SJCRH30 (cell line): ENCODE measurements around the gene CYB5B. TPM values are rescaled to one million over a fixed set of nuclear protein-coding genes. Genes with fewer than 3 reads are reported as not detected.
A peak's percentile ranks its signal among the peaks of the same experiment; 100 is the strongest.

Source experiments
- DNase-seq, 2 experiments: peaks; one replicate each; pipeline ENCODE4 v3.0.0-alpha.2; 2015 to 2020
- H3K27ac ChIP-seq: fragments of 250-450 bp; sonication (Bioruptor Pico); 2 replicates; pipeline ENCODE4 v1.5.1; 2020; ENCODE audit warnings: mild to moderate bottlenecking, moderate library complexity
- H3K27me3 ChIP-seq: fragments of 250-450 bp; sonication (Bioruptor Pico); 2 replicates; pipeline ENCODE4 v1.5.1; 2020; ENCODE audit warnings: mild to moderate bottlenecking, moderate library complexity
- H3K36me3 ChIP-seq: fragments of 250-450 bp; sonication (Bioruptor Pico); 2 replicates; pipeline ENCODE4 v1.5.1; 2020; ENCODE audit warnings: mild to moderate bottlenecking, moderate library complexity
- H3K4me1 ChIP-seq: fragments of 250-450 bp; sonication (Bioruptor Pico); 2 replicates; pipeline ENCODE4 v1.5.1; 2020; ENCODE audit warnings: mild to moderate bottlenecking, moderate library complexity
- H3K4me3 ChIP-seq: fragments of 250-450 bp; sonication (Bioruptor Pico); 2 replicates; pipeline ENCODE4 v1.5.1; 2020; ENCODE audit warnings: mild to moderate bottlenecking, moderate library complexity
- H3K9me3 ChIP-seq: fragments of 250-450 bp; sonication (Bioruptor Pico); replicated peaks from 2 replicates; pipeline ENCODE4 v1.5.1; 2020; ENCODE audit warnings: mild to moderate bottlenecking, moderate library complexity
- total RNA-seq: library from RNA; depleted of rRNA; stranded (reverse); fragments of >200 nt; shearing (Covaris generic); gene quantifications from 2 replicates; pipeline ENCODE4 v1.2.3, GENCODE V29; 2014

Gene CYB5B
- total RNA-seq, 1 experiment from 2014 or later, result 99.5 TPM

GRCh38 chr16:69402439-69402838, 22.0 kb upstream of the CYB5B start:
- Histone ChIP-seq H3K9me3 (no peaks in the 10 kb centered on the region), H3K36me3 (no peaks in the 10 kb centered on the region), H3K4me3 (no peak overlapping the region), H3K27me3 (no peaks in the 10 kb centered on the region), H3K4me1 (peaks cover 7% of the 10 kb centered on the region), H3K27ac (no peak overlapping the region)
- no peak for DNase-seq

GRCh38 chr16:69404275-69404805, 20.1 kb upstream of the CYB5B start:
- DNase-seq, result peak; percentile 71 to 74
- Histone ChIP-seq H3K4me1 (peaks cover 15% of the 10 kb centered on the region), H3K27ac (peak overlapping the region; percentile 44), H3K4me3 (peak overlapping the region; percentile 32), H3K36me3 (no peaks in the 10 kb centered on the region), H3K27me3 (no peaks in the 10 kb centered on the region), H3K9me3 (no peaks in the 10 kb centered on the region)

- Histone ChIP-seq H3K27ac (no peak overlapping the region), H3K27me3 (no peaks in the 10 kb centered on the region)
- no peak for DNase-seq
Observed at GRCh38 chr16:69405326-69405725, 19.1 kb upstream of the CYB5B start.

GRCh38 chr16:69405757-69406156, 18.7 kb upstream of the CYB5B start:
- DNase-seq, result no peak
- H3K4me3 ChIP-seq, result no peak overlapping the region
- H3K4me1 ChIP-seq, result peaks cover 15% of the 10 kb centered on the region
- no peaks in the 10 kb centered on the region for H3K9me3 ChIP-seq
- no peak overlapping the region for H3K27ac ChIP-seq
- no peaks in the 10 kb centered on the region for H3K27me3 ChIP-seq
- H3K36me3 ChIP-seq, result no peaks in the 10 kb centered on the region

More at GRCh38 chr16:69405326-69405725, 19.1 kb upstream of the CYB5B start:
- Histone ChIP-seq H3K4me1 (peaks cover 15% of the 10 kb centered on the region), H3K36me3 (no peaks in the 10 kb centered on the region), H3K9me3 (no peaks in the 10 kb centered on the region), H3K4me3 (no peak overlapping the region)

GRCh38 chr16:69406780-69407331, 17.6 kb upstream of the CYB5B start:
- no peaks in the 10 kb centered on the region for H3K27me3 ChIP-seq
- peaks cover 15% of the 10 kb centered on the region for H3K4me1 ChIP-seq
- H3K9me3 ChIP-seq, result no peaks in the 10 kb centered on the region
- H3K27ac ChIP-seq, result no peak overlapping the region
- H3K36me3 ChIP-seq, result no peaks in the 10 kb centered on the region
- no peak overlapping the region for H3K4me3 ChIP-seq
- peak in 1 of 2 experiments; percentile 45 for DNase-seq

GRCh38 chr16:69407702-69408323, 16.6 kb upstream of the CYB5B start:
- Histone ChIP-seq H3K27ac (peak overlapping the region; percentile 36; the same call in 1 of the 2 replicates), H3K4me1 (peaks cover 15% of the 10 kb centered on the region), H3K4me3 (no peak overlapping the region), H3K27me3 (no peaks in the 10 kb centered on the region), H3K36me3 (no peaks in the 10 kb centered on the region), H3K9me3 (no peaks in the 10 kb centered on the region)
- DNase-seq, result no peak

GRCh38 chr16:69408475-69408874, 15.9 kb upstream of the CYB5B start:
- Histone ChIP-seq H3K36me3 (no peaks in the 10 kb centered on the region), H3K27ac (peak overlapping the region; percentile 36; the same call in 1 of the 2 replicates), H3K4me1 (peaks cover 15% of the 10 kb centered on the region), H3K4me3 (no peak overlapping the region), H3K27me3 (no peaks in the 10 kb centered on the region), H3K9me3 (no peaks in the 10 kb centered on the region)
- DNase-seq, result peak; percentile 41 to 54

- DNase-seq, result no peak
- no peak overlapping the region for H3K27ac ChIP-seq
Observed at GRCh38 chr16:69410219-69410990, 14.0 kb upstream of the CYB5B start.

GRCh38 chr16:69411064-69411985, 13.1 kb upstream of the CYB5B start:
- no peaks in the 10 kb centered on the region for H3K27me3 ChIP-seq
- H3K4me1 ChIP-seq, result peaks cover 7% of the 10 kb centered on the region
- H3K27ac ChIP-seq, result no peak overlapping the region

More at GRCh38 chr16:69410219-69410990, 14.0 kb upstream of the CYB5B start:
- Histone ChIP-seq H3K36me3 (no peaks in the 10 kb centered on the region), H3K4me3 (no peak overlapping the region), H3K4me1 (peaks cover 10% of the 10 kb centered on the region), H3K9me3 (no peaks in the 10 kb centered on the region), H3K27me3 (no peaks in the 10 kb centered on the region)

GRCh38 chr16:69412287-69412686, 12.1 kb upstream of the CYB5B start:
- no peak overlapping the region for H3K4me3 ChIP-seq
- H3K4me1 ChIP-seq, result peaks cover 7% of the 10 kb centered on the region
- no peak overlapping the region for H3K27ac ChIP-seq
- no peaks in the 10 kb centered on the region for H3K9me3 ChIP-seq
- H3K27me3 ChIP-seq, result no peaks in the 10 kb centered on the region
- no peak for DNase-seq
- no peaks in the 10 kb centered on the region for H3K36me3 ChIP-seq

More at GRCh38 chr16:69411064-69411985, 13.1 kb upstream of the CYB5B start:
- H3K9me3 ChIP-seq, result no peaks in the 10 kb centered on the region
- H3K36me3 ChIP-seq, result no peaks in the 10 kb centered on the region
- no peak for DNase-seq
- H3K4me3 ChIP-seq, result no peak overlapping the region

- no peaks in the 10 kb centered on the region for H3K27me3 ChIP-seq
- H3K9me3 ChIP-seq, result no peaks in the 10 kb centered on the region
- H3K27ac ChIP-seq, result no peak overlapping the region
- peaks cover 6% of the 10 kb centered on the region for H3K4me1 ChIP-seq
- no peak for DNase-seq
- H3K36me3 ChIP-seq, result no peaks in the 10 kb centered on the region
- H3K4me3 ChIP-seq, result no peak overlapping the region
Observed at GRCh38 chr16:69413045-69413664, 11.3 kb upstream of the CYB5B start.

- H3K27ac ChIP-seq, result no peak overlapping the region
- no peaks in the 10 kb centered on the region for H3K4me1 ChIP-seq
- no peak for DNase-seq
- no peak overlapping the region for H3K4me3 ChIP-seq
- no peaks in the 10 kb centered on the region for H3K36me3 ChIP-seq
- no peaks in the 10 kb centered on the region for H3K27me3 ChIP-seq
- no peaks in the 10 kb centered on the region for H3K9me3 ChIP-seq
Observed at GRCh38 chr16:69417520-69418199, 6.8 kb upstream of the CYB5B start.

- H3K36me3 ChIP-seq, result no peaks in the 10 kb centered on the region
- no peaks in the 10 kb centered on the region for H3K27me3 ChIP-seq
- no peaks in the 10 kb centered on the region for H3K9me3 ChIP-seq
- no peak overlapping the region for H3K4me3 ChIP-seq
- no peak overlapping the region for H3K27ac ChIP-seq
- H3K4me1 ChIP-seq, result no peaks in the 10 kb centered on the region
- no peak for DNase-seq
Observed at GRCh38 chr16:69419956-69420355, 4.5 kb upstream of the CYB5B start.
